ENCODE measurements around the gene SCP2.

DNA sequence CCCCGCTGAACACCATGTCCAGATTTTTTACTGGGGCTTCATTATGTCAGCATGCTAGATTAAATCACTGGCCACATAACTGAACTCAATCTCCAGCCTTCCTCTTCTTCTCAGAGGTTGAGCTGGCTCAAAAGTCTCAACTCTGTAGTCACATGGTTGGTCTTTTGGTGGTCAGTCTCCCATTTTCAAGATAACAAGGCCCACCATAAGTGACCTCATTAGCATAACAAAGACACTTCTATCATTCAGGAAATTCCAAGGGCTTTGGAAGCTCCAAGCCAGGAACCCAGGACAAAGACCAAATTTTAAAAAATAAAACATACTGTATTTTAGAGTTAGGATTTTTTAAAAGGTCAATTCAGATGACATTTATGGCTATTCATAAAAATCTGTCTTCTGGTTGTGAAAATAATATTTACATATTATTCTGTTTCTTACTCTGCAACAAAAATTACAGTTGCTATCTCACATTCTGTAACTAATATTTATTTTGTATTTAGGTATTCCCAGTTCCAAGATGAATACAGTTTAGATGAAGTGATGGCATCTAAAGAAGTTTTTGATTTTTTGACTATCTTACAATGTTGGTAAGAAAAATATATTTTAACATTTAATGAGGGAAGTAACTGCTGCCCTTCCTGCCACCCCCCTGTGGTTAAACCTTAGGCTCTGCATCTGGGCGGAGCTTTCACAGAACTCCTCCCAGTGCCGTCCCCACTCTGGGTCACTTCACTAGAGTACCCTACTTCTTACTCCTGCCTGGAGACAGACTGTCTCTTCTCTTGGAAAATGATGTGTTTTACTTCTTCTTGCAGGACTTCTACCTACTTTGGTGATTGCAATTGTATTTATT is 49.3 kb downstream of the SCP2 start:
- TF ChIP-seq, protein P1, sequence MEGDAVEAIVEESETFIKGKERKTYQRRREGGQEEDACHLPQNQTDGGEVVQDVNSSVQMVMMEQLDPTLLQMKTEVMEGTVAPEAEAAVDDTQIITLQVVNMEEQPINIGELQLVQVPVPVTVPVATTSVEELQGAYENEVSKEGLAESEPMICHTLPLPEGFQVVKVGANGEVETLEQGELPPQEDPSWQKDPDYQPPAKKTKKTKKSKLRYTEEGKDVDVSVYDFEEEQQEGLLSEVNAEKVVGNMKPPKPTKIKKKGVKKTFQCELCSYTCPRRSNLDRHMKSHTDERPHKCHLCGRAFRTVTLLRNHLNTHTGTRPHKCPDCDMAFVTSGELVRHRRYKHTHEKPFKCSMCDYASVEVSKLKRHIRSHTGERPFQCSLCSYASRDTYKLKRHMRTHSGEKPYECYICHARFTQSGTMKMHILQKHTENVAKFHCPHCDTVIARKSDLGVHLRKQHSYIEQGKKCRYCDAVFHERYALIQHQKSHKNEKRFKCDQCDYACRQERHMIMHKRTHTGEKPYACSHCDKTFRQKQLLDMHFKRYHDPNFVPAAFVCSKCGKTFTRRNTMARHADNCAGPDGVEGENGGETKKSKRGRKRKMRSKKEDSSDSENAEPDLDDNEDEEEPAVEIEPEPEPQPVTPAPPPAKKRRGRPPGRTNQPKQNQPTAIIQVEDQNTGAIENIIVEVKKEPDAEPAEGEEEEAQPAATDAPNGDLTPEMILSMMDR (IDR thresholded peaks at IDR 0.05; ENCODE audit: low read length), result no peak
- TF ChIP-seq EZH2 (IDR thresholded peaks at IDR 0.05; ENCODE audit: borderline replicate concordance, low read length), result no peak
